Breast epithelium (tissue), 4 donors: ENCODE measurements around the gene MAL. TPM values are rescaled to one million over a fixed set of nuclear protein-coding genes. Genes with fewer than 3 reads are reported as not detected.

ENCODE experiments used
- DNase-seq, 2 donors: peaks; one replicate each; pipeline ENCODE4 v3.0.0-alpha.2; 2019; ENCODE audit warnings: low spot score in 2 of 2
- H3K27ac ChIP-seq, 2 donors: fragments of 200-600 bp; sonication (generic) in 1 of 2; one replicate each; pipeline ENCODE4 v1.5.1; 2016 to 2019; ENCODE audit warnings: mild to moderate bottlenecking in 1 of 2
- H3K27me3 ChIP-seq, 2 donors: fragments of 200-600 bp; sonication (generic) in 1 of 2; one replicate each; pipeline versions ENCODE4 v1.5.1 to v1.6.0; 2017 to 2019; ENCODE audit warnings: control low read depth in 1 of 2, mild to moderate bottlenecking in 1 of 2
- H3K36me3 ChIP-seq: fragments of 200-600 bp; one replicate; pipeline ENCODE4 v1.5.1; 2019
- H3K4me1 ChIP-seq, 2 donors: fragments of 200-600 bp; sonication (generic); one replicate each; pipeline ENCODE4 v1.5.1; 2016 to 2019; ENCODE audit warnings: control low read depth in 1 of 2
- H3K4me3 ChIP-seq, 3 donors: fragments of 200-600 bp; sonication (generic); 1 replicate in 2 of 3; 2 replicates in 1 of 3; pipeline ENCODE4 v1.5.1; 2016 to 2019; ENCODE audit warnings: mild to moderate bottlenecking in 3 of 3, moderate library complexity in 2 of 3
- H3K9me3 ChIP-seq, 2 donors: fragments of 200-600 bp; sonication (generic) in 1 of 2; one replicate each; pipeline ENCODE4 v1.5.1; 2016 to 2019; ENCODE audit warnings: control low read depth in 1 of 2
- CTCF ChIP-seq, 3 donors: fragments of 450-650 bp; IDR thresholded peaks; one replicate each; pipeline ENCODE4 v1.5.1; 2016 to 2017; ENCODE audit warnings: antibody characterized with exemption in 3 of 3, mild to moderate bottlenecking in 3 of 3, moderate library complexity in 3 of 3
- POLR2A ChIP-seq: fragments of 450-650 bp; IDR thresholded peaks from one replicate; pipeline ENCODE4 v1.6.1; 2016; ENCODE audit warnings: antibody characterized with exemption, mild to moderate bottlenecking, moderate library complexity
- POLR2AphosphoS5 ChIP-seq, 3 donors: sonication (generic); formaldehyde crosslinking; IDR thresholded peaks; one replicate each; pipeline ENCODE4 v1.6.1; 2017; ENCODE audit warnings: antibody characterized with exemption in 3 of 3
- intact Hi-C: fragments of 100-400 bp; cut with DNase I; formaldehyde crosslinking; loops from one replicate; pipeline ENCODE4 v1.15.1; 2023; ENCODE audit warnings: low total_unique reads
- total RNA-seq, 3 donors: library from RNA; depleted of rRNA; stranded (reverse); fragments of >200 nt; gene quantifications; one replicate each; pipeline ENCODE4 v1.1.0, GENCODE V29; 2016

MAL gene
- total RNA-seq, 3 donors from 2014 or later = 0.32 to 2.3 TPM; not detected in 1

- DNase-seq = no peak
- H3K36me3 ChIP-seq = no peaks in the 10 kb centered on the region
- no peaks in the 10 kb centered on the region for H3K9me3 ChIP-seq
- H3K27ac ChIP-seq = no peak overlapping the region
- TF ChIP-seq POLR2A (no peak), POLR2AphosphoS5 (IDR thresholded peaks at IDR 0.05) (no peak), CTCF (IDR thresholded peaks at IDR 0.05) (no peak)
- H3K4me3 ChIP-seq = no peak overlapping the region
- H3K4me1 ChIP-seq = no peaks in the 10 kb centered on the region
- H3K27me3 ChIP-seq = peaks cover 0 to 14% of the 10 kb centered on the region in 2 donors
- intact Hi-C loops = no loop called here
These were observed 42.7 kb downstream of the MAL start for GRCh38 chr2:95068256-95068655.

- Histone ChIP-seq H3K9me3 (no peaks in the 10 kb centered on the region), H3K27ac (no peak overlapping the region), H3K4me1 (no peaks in the 10 kb centered on the region), H3K4me3 (no peak overlapping the region), H3K36me3 (no peaks in the 10 kb centered on the region), H3K27me3 (peaks cover 0 to 24% of the 10 kb centered on the region in 2 donors)
- no peak for DNase-seq
- TF ChIP-seq POLR2A (no peak), POLR2AphosphoS5 (IDR thresholded peaks at IDR 0.05) (no peak), CTCF (IDR thresholded peaks at IDR 0.05) (no peak)
- intact Hi-C loops = no loop called here
These were observed 44.0 kb downstream of the MAL start for GRCh38 chr2:95069465-95069864.

GRCh38 chr2:95071856-95072255 is 46.3 kb downstream of the MAL start:
- TF ChIP-seq POLR2AphosphoS5 (IDR thresholded peaks at IDR 0.05) (no peak), POLR2A (no peak), CTCF (IDR thresholded peaks at IDR 0.05) (no peak)
- intact Hi-C loops = no loop called here
- Histone ChIP-seq H3K27ac (no peak overlapping the region), H3K4me3 (no peak overlapping the region), H3K9me3 (no peaks in the 10 kb centered on the region), H3K36me3 (no peaks in the 10 kb centered on the region), H3K27me3 (peaks cover 0 to 37% of the 10 kb centered on the region in 2 donors), H3K4me1 (no peaks in the 10 kb centered on the region)
- DNase-seq = no peak

- DNase-seq = no peak
- no peaks in the 10 kb centered on the region for H3K36me3 ChIP-seq
- H3K27ac ChIP-seq = no peak overlapping the region
- intact Hi-C loops = no loop called here
- no peaks in the 10 kb centered on the region for H3K4me1 ChIP-seq
- peaks cover 0 to 37% of the 10 kb centered on the region in 2 donors for H3K27me3 ChIP-seq
- TF ChIP-seq CTCF (IDR thresholded peaks at IDR 0.05) (no peak), POLR2A (no peak), POLR2AphosphoS5 (IDR thresholded peaks at IDR 0.05) (no peak)
- H3K4me3 ChIP-seq = no peak overlapping the region
- H3K9me3 ChIP-seq = no peaks in the 10 kb centered on the region
These were observed 46.9 kb downstream of the MAL start for GRCh38 chr2:95072424-95072823.

GRCh38 chr2:95073856-95074662 is 48.6 kb downstream of the MAL start:
- peaks cover 0 to 37% of the 10 kb centered on the region in 2 donors for H3K27me3 ChIP-seq
- no peaks in the 10 kb centered on the region for H3K36me3 ChIP-seq
- no peak for TF ChIP-seq POLR2A
- TF ChIP-seq CTCF (IDR thresholded peaks at IDR 0.05) = no peak
- no peak for TF ChIP-seq POLR2AphosphoS5 (IDR thresholded peaks at IDR 0.05)
- no peak overlapping the region for H3K27ac ChIP-seq
- H3K4me1 ChIP-seq = no peaks in the 10 kb centered on the region
- H3K4me3 ChIP-seq = no peak overlapping the region
- intact Hi-C loops = no loop called here
- no peak for DNase-seq
- no peaks in the 10 kb centered on the region for H3K9me3 ChIP-seq
